NCI-H69 (cell line): ENCODE data around the gene NBPF1.
A peak's percentile ranks its signal among the peaks of the same experiment; 100 is the strongest.

ENCODE experiments used
- DNase-seq: peaks from one replicate; lab custom pipeline; 2025; lab: John Stamatoyannopoulos, UW

The NBPF1 gene

GRCh38 chr1:16512624-16513411 is 100.5 kb downstream of the NBPF1 start:
- peak; percentile 3 for DNase-seq
